Suprapubic skin (tissue), 3 donors: ENCODE data around the gene STING1.

Experiments
- CTCF ChIP-seq, 2 donors: fragments of 200-600 bp in 1 of 2; fragments of 450-650 bp in 1 of 2; sonication (generic) in 1 of 2; IDR thresholded peaks; one replicate each; pipeline ENCODE4 v1.5.1; 2016 to 2019; ENCODE audit warnings: antibody characterized with exemption in 2 of 2, mild to moderate bottlenecking in 1 of 2, moderate library complexity in 1 of 2
- POLR2AphosphoS5 ChIP-seq, 3 donors: sonication (generic); formaldehyde crosslinking; IDR thresholded peaks; one replicate each; pipeline ENCODE4 v1.6.1; 2017; ENCODE audit warnings: antibody characterized with exemption in 3 of 3

- no peak for TF ChIP-seq CTCF (IDR thresholded peaks at IDR 0.05)
- no peak for TF ChIP-seq POLR2AphosphoS5 (IDR thresholded peaks at IDR 0.05)
These were observed 49.2 kb upstream of the STING1 start for GRCh38 chr5:139531772-139532169.
